22Rv1 (cell line): ENCODE data around the gene EPAS1.

Experiments
- H3K27ac ChIP-seq: fragments of 450-650 bp; 2 replicates; pipeline ENCODE4 v1.5.1; 2017
- CTCF ChIP-seq: fragments of 450-650 bp; IDR thresholded peaks from 2 replicates; pipeline ENCODE4 v1.5.1; 2017; ENCODE audit warnings: mild to moderate bottlenecking
- ZFX ChIP-seq: fragments of 450-650 bp; IDR thresholded peaks from 2 replicates; pipeline ENCODE4 v1.6.1; 2017; ENCODE audit warnings: antibody characterized with exemption, borderline replicate concordance

Gene EPAS1

DNA sequence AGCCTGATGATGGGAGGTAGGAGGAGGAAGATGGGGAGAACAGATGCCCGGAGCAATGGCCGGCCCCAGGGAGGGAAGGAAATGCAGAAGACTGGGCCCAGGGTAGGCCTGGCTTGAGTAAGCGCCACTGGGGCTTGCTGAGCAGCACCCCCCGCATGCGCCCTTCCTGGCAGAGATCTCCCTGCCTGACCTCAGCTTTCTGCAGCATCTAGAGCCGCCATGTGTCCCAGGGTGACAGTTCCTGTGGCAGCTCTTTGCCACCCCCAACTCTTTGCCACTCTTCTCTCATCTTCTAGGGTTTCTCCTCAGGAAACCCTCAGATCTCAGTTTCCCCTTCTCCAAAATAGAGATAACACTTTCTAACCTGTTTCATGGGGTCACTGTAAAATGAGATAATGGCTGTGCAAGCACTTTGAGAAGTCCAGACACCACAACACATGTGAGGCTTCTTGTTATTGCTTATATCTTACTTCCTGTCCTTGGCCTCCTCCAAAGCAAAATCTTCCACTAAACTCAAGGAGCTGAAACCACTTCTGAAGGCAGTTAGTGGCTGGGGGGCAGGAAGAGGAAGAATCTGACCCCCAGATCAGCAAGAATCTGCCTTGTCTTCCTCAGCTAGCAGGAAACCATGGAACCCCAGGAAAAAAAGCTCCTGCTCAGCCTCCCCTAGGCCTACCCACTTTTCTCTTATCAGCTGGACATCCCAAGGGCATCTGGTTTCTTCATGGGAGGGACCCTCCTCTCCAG is 64.9 kb downstream of the EPAS1 start:
- TF ChIP-seq ZFX (no peak), CTCF (no peak)
- H3K27ac ChIP-seq = no peak overlapping the region

DNA sequence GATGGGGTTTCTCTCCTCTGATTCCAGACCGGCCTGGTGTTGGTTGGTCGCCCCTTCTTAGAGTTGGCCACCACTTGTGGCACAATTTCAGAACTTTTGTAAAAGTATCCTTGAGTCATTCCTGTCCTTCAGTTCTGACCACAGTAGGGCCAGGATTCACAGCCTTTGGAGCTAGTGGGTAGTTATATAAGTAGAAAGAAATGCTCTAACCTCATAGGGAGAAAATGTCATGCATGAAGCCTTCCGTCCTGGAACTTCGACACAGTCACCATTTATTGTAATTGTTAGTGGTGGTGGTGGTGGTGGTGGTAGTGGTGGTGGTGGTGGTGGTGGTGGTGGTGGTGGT is 65.4 kb downstream of the EPAS1 start:
- no peak overlapping the region for H3K27ac ChIP-seq
- no peak for TF ChIP-seq CTCF
- TF ChIP-seq ZFX = no peak

DNA sequence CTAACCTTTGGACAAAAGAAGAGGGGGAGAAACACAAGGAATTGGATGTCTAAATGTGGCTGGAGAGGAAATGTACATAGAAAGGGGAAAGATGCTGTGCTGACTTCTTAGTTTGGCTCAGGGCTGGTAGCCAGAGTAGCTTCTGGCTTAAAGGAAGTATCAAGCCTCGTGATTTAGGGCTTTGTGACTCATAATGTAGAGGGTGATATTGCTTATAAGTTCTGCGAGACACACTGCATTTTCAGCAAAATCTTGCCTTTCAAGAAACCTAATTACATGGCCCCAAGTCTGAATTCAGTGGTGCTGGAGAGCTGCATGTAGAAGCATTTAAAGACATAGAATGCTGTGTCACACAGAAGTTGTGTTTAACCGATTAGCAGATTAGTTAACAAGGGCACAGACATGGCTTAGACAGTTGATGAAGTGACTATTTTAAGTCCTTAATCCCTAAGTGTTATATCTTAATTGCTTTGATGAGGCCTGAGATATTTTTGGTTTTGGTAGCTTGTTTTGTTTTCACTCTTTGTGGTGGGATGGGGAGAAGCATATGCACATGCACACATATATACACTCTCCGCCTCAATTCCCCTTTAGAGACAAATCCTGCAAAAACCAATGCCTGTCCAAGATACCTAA is 66.4 kb downstream of the EPAS1 start:
- TF ChIP-seq CTCF = no peak
- no peak overlapping the region for H3K27ac ChIP-seq

GRCh38 chr2:46364797-46365457 is 67.7 kb downstream of the EPAS1 start:
- H3K27ac ChIP-seq = no peak overlapping the region
- TF ChIP-seq CTCF (peak; percentile 63), ZFX (no peak)

DNA sequence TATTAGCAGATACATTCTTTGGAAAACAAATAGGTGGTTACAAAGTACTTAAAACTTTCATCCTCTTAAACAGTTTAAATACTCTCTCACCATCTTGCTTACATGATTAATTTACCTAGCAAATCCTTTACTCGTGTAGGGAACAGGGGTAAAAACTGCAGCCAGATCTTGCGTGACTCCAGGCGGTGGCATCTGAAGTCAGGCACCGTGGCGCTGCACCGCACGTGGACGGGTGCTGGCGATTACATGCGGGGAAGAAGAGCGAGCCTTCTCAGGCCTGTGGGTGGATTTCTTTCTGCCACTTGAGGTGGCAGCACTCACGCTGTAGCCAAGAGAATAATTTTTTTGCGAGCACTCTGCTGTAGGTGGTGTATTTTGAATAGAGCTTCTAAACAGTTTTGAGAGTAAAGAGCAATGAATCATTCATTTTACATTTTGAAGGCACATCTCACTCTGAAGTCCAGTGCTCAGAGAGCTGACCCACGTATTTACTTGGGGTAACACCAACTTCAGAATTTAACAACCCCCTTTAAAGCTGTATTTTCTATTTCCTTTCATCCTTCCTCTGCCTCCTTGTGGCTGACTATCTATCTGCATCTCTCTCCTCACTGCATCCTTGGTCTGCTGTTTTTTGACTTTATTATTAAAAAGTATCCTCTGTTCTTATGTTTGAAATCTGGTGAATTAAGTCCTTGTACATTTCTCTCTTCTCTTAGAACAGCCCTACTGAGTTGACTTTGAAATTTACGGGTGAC is 68.9 kb downstream of the EPAS1 start:
- no peak overlapping the region for H3K27ac ChIP-seq
- TF ChIP-seq ZFX = no peak
- TF ChIP-seq CTCF = no peak; the same call in 1 of the 2 replicates

DNA sequence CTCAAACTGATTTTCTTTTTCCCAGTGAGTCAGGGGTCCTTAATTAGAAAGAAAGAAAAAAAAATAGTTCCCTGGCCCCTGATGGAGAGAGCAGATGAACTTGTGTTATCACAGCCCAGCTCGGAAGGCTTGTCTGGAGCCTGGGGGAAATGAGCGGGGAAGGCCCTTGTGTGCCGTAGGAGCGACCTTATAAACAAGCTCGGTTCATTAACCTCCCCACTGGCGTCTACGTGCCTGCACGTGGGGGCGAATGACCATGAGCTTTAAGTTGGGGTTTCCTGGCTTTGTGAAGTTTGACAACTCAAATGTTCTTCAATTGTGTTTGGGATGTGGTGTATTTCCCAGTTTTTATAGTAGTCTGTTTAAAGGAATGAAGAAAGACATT is 69.5 kb downstream of the EPAS1 start:
- TF ChIP-seq CTCF (no peak), ZFX (no peak)
- H3K27ac ChIP-seq = no peak overlapping the region
